ENCODE data around the gene CDR2. TPM values are rescaled to one million over a fixed set of nuclear protein-coding genes. Genes with fewer than 3 reads are reported as not detected.
A peak's percentile ranks its signal among the peaks of the same experiment; 100 is the strongest.

The CDR2 gene
- total and polyA plus RNA-seq, 9 of the 15 experiments (the other 6 are each of a cell fraction or from before 2014, with no cell fraction given), result 4.6 to 30.3 (median 19.9) TPM

DNA sequence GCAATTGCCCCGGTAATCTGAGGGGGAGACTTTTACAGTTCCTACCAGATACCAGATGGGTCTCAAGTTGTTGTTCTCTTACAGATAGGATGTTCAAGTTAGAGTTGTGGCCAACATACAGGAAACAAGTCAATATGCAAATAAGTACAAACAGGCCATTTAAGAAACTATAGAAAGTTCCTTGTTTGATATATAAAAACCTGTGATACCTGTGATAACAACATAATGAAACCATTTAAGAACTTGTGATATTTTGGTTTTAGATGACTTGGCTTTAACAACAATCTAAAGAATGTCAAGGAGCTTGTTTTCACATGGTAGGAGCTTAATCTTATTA lies 16.8 kb downstream of the CDR2 start:
- H3K9me1 ChIP-seq (ENCODE audit: control insufficient read depth, insufficient read depth, low read length), result peaks cover 3% of the 10 kb centered on the region
- ChIA-PET CTCF (ENCODE audit: low intra/inter-chr PET ratio) (no interaction called here), POLR2A (interaction anchor here (0.7 to 3.2 kb wide), 4 partner anchors 9 to 15 kb away, joined by 3 to 13 read pairs (median 3); no protein-coding TSS in a partner anchor)
- H2AFZ ChIP-seq (ENCODE audit: low read depth, low read length), result no peak overlapping the region
- peaks cover 13% of the 10 kb centered on the region for H3K79me2 ChIP-seq (ENCODE audit: control insufficient read depth, insufficient read depth, low read length)
- no peak overlapping the region for H3K4me2 ChIP-seq (ENCODE audit: insufficient read depth, low read length)
- no peaks in the 10 kb centered on the region for H3K9me3 ChIP-seq (replicated peaks; ENCODE audit: control insufficient read depth, insufficient read depth, low read depth, low read length)
- H3K9ac ChIP-seq (ENCODE audit: insufficient read depth in 1 of 2, low read depth in 2 of 2, low read length in 2 of 2), result no peak overlapping the region
- BruUV-seq (replicated peaks), result no TSS peak
- TF ChIP-seq MYNN (IDR thresholded peaks at IDR 0.05) (peak; percentile 34; the same call in 1 of the 2 replicates), MYNN (CRISPR knock-in tag; IDR thresholded peaks at IDR 0.05) (no peak), SIRT6 (IDR thresholded peaks at IDR 0.05; ENCODE audit: low read depth, low read length) (no peak), RFX1 (IDR thresholded peaks at IDR 0.05) (0 out of 2 replicates have a peak, but pooled peaks have one; percentile 21)
- TF ChIP-seq, protein P1, sequence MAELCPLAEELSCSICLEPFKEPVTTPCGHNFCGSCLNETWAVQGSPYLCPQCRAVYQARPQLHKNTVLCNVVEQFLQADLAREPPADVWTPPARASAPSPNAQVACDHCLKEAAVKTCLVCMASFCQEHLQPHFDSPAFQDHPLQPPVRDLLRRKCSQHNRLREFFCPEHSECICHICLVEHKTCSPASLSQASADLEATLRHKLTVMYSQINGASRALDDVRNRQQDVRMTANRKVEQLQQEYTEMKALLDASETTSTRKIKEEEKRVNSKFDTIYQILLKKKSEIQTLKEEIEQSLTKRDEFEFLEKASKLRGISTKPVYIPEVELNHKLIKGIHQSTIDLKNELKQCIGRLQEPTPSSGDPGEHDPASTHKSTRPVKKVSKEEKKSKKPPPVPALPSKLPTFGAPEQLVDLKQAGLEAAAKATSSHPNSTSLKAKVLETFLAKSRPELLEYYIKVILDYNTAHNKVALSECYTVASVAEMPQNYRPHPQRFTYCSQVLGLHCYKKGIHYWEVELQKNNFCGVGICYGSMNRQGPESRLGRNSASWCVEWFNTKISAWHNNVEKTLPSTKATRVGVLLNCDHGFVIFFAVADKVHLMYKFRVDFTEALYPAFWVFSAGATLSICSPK (IDR thresholded peaks at IDR 0.05; ENCODE audit: borderline replicate concordance), result no peak
- WGBS (ENCODE audit: insufficient coverage, low coverage, missing lambda C conversion rate), result 70% methylated on average over 1 of the region's 1 CpG
- ATAC-seq (no peak), DNase-seq (ENCODE audit: extremely low read depth in 1 of 4, low spot score in 3 of 4) (no peak), FAIRE-seq (no peak)
- H3K4me3 ChIP-seq, result no peak overlapping the region
- H4K20me1 ChIP-seq (replicated peaks; ENCODE audit: control insufficient read depth, insufficient read depth, low read length), result no peaks in the 10 kb centered on the region
- H3K27me3 ChIP-seq (ENCODE audit: control insufficient read depth in 2 of 2, insufficient read depth in 2 of 2, low read length in 2 of 2), result no peaks in the 10 kb centered on the region
- peaks cover 0 to 24% of the 10 kb centered on the region in 2 experiments; a peak in 3 of 5 replicates for H3K4me1 ChIP-seq (replicated peaks in 1 of 2; ENCODE audit: control insufficient read depth in 2 of 2, insufficient read depth in 2 of 2, low read length in 2 of 2)
- H3K27ac ChIP-seq (ENCODE audit: extremely low read depth, low read depth, low read length), result no peak overlapping the region
- in situ Hi-C loops (cut with MboI) (no loop called here), intact Hi-C loops (cut with micrococcal nuclease) (no loop called here)
- peaks cover 46% of the 10 kb centered on the region; the same call in 2 of the 3 replicates for H3K36me3 ChIP-seq (ENCODE audit: control insufficient read depth, insufficient read depth, low read length)
